Vagina (tissue), 2 donors: ENCODE results near the gene SPAG6.

Experiments used
- CTCF ChIP-seq, 3 experiments: fragments of 450-650 bp in 2 of 3; fragments of 200-600 bp in 1 of 3; sonication (generic) in 1 of 3; IDR thresholded peaks; one replicate each; pipeline ENCODE4 v1.5.1; 2017 to 2019; ENCODE audit warnings: antibody characterized with exemption in 3 of 3, mild to moderate bottlenecking in 2 of 3, moderate library complexity in 2 of 3
- POLR2A ChIP-seq, 2 donors: fragments of 450-650 bp; IDR thresholded peaks; one replicate each; pipeline ENCODE4 v1.6.1; 2017; ENCODE audit warnings: antibody characterized with exemption in 2 of 2, mild to moderate bottlenecking in 2 of 2, moderate library complexity in 2 of 2
- POLR2AphosphoS5 ChIP-seq, 2 donors: sonication (generic); formaldehyde crosslinking; IDR thresholded peaks; one replicate each; pipeline ENCODE4 v1.9.0; 2017; ENCODE audit warnings: antibody characterized with exemption in 2 of 2, mild to moderate bottlenecking in 2 of 2, low read depth in 1 of 2; ENCODE audit not compliant: insufficient read depth in 1 of 2

- no peak for TF ChIP-seq CTCF (IDR thresholded peaks at IDR 0.05)
- TF ChIP-seq POLR2A (IDR thresholded peaks at IDR 0.05), result no peak
- no peak for TF ChIP-seq POLR2AphosphoS5 (IDR thresholded peaks at IDR 0.05; ENCODE audit: insufficient read depth in 1 of 2, low read depth in 1 of 2)
Measured at GRCh38 chr10:22455068-22455857, 110.0 kb downstream of the SPAG6 start.
